GM21529 (cell line): Measurements from ENCODE around the gene DBT.
"Not testable (repeated sequence)": the region's sequence is repeated elsewhere in the genome, so short reads cannot be mapped to it uniquely, and the experiment has no call there.

ENCODE experiments used
- ATAC-seq: cut with Tn5 transposase; IDR thresholded peaks from one replicate; pipeline ENCODE4 v1.9.1; 2021; ENCODE audit not compliant: unreplicated experiment

DBT gene

DNA sequence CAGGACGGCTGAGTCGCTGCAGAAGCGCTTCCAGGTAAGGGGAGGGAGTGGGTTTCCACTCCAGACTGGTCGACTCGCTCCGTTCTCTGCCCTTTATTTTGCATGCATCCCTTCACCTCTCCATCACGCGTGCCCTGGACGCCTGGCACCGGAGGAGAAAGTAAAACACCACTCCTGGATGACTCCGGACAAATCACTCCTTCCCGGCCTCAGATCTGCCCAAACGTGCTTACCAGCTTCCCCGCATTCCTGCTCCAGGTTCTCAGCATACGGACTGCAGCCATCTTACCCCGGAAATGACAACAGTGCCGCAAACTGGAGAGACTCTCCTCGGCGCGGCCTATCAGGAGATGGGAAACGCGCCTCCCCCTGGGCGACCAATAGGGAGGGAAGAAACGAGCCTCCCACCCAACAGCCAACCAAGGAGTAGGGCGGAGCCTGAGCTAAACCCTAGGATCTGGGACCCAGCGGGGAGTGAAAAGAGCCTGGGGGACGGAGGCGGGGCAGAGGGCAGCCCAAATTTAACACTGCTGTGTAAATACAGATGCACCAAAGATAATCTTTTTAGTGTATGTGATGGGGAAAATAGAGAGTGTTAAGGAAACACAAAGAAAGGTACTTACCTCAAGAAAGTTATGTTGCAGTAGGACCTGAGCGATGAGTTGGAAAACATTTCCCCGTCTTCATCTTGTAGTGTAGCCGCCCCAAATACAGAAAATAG is at the start of gene DBT:
TSS of gene DBT (minus strand) at position 298 of the 721 bp plus-strand sequence. CDS start at position 284, 14 bp downstream.
- peak; percentile 100 for ATAC-seq

DNA sequence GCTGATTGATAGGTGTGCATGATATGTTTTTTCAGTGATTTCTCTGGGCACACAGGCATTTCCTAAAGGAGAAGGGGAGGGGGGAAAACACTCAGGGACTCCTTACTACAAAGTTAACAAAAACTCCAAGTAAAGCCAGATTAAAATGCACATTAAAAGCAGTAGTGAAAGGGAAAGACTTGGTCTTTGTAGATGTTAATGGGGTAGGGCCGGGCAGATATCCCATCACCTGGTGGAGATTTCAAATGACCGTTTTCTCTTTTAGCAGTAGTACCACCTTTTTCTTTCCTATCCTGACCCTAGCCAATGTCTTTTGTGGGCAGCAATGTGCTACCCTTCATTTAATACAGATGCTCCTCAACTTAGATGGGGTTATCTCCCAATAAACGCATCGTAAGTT is 48.9 kb upstream of the DBT start:
- ATAC-seq: no peak

DNA sequence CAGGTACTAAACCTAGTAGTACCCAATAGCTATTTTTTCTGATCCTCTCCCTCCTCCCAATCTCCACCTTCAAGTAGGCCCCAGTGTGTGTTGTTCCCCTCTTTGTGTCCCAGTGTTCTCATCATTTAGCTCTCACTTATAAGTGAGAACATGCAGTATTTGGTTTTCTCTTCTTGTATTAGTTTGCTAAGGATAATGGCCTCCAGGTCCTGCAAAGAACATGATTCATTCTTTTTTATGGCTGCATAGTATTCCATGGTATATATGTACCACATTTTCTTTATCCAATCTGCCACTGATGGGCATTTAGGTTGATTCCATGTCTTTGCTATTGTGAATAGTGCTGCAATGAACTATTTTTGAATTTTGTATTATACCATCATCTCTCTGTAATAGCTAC is 47.4 kb upstream of the DBT start:
- ATAC-seq: not testable (repeated sequence)

DNA sequence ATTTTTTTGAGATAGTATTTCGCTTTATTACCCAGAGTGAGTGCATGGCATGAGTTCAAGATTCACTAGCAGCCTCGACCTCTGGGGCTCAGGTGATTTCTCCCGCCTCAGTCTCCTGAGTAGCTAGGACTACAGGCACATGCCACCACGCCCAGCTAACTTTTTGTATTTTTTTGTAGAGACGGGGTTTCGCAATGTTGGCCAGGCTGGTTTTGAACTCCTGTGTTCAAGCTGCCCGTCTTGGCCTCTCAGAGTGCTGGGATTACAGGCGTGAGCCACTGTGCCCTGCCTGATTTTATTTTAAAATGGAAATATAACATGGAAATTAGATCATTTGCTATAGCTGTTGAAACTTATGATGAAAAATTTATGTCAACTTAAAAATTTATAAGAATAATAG is 46.5 kb upstream of the DBT start:
- ATAC-seq: no peak

DNA sequence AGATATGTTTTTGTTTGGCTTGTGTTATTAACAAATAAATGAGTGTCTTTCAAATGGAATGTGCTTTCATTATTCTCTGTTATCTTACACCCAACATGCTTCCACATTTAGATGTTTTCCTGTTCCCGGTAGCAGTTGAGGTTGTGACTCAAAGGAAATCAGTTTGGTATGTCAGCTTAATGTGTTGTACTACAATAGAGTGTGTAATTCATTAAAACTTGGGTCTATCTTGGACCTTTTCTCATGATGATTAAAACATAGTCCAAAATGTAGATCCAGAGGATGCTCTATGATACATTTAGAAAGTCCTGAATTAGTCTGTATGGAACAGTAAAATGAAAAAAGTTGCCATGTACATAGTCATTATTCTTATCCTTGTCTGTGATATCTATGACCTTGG is 43.1 kb upstream of the DBT start:
- no peak for ATAC-seq

DNA sequence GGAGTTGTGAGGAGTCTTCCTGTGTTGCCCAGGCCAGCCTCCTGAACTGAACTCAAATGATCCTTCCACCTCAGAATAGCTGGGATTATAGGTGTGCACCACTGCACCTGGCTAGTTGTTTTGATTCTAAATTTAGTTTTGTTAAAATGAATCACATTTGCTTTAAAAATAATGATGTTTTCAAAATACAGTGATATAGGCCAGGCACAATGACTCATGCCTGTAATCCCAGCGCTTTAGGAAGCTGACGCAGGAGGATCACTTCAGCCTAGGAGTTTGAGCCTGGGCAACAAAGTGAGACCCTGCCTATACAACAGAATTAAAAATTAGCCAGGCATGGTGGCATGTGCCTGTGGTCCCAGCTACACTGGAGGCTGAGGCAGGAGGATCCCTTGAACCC is 40.7 kb upstream of the DBT start:
- no peak for ATAC-seq

DNA sequence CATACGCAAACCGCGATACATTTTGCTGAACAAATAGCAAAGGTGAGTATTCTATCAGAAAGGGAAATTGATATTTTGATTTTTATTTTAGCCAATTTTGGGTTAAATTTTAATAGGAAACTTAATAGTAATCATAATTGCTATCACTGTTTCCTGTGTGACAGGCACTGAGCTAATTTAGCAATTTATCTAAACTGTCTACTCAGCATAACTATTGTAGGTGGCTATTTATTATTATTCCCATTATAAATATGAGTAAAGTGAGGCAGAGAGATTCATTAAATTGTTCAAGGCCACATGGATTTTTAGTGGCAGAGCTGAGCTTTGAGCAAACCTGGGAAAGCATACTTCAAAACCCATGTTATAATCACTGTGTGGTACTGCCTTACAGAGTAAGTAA is 37.5 kb upstream of the DBT start:
- no peak for ATAC-seq

DNA sequence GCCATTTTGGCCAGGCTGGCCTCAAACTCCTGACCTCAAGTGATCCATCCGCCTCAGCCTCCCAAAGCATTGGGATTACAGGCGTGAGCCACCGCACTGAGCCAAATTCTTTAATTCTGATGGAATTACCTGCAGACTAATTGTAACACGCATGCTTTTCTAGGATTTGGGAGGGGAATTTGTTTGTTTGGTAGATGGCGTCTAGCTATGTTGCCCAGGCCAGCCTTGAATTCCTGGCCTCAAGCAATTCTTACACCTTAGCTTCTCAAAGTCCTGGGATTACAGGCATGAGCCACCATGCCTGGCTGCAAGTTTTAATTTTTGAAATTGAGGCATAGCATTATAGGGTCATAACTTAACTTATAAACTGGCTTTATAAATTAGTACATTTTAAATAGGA is 35.0 kb upstream of the DBT start:
- ATAC-seq: no peak

DNA sequence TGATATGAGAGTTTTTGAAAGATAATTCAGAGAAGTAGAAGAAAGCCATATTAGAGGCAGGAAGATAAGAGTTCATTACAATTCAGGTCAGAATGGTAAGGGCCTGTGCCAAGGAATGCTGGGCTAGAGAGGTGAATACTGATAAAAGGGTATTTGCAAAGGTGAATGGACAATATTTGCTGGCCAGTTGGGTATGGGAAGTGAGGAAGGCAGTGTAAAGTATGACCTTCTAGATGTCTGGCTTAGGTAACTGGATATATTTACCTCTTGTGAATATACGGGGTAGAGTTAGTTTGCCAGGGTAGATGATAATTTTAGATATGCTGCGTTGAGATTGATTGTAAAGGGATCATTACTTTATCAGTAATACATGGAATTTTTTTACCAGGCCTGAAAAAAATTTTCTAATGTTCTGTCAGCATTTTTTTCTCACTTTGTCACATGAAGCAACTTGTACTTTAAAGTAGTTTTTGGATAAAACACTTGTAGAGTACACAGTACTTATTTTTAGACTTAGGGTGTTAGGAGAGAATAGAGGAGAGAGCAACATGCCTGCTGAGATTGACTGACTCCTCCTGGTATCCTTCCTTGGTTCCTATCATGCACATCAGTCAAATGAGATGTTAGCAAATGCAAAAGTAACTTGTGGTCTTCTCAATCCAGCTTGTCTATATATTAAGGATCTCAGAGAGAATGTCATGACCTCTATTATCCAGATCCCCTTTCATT is 30.5 kb upstream of the DBT start:
- no peak for ATAC-seq

DNA sequence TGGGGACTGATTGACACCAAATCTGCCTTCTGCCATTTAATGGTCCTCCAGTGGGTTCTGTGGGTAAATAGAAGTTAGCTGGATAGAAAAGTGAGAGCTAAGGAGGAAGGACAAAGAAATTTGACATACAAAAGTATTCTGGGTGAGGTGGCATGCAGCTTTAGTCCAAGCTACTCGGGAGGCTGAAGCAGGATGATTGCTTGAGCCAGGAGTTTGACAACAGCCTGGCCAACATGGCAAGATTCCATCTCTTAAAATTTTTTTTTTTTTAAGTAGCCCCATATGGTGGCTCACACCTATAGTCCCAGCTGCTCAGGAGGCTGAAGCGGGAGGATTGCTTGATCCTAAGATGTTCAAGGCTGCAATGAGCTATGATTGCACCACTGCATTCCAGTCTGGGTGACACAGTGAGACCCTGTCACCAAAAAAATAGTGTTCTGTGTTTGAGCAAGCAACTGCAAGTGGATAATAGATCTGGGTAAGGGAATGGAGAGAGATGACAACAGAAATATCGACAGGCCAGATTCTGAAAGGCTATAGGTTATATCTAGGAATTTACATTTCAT is 29.8 kb upstream of the DBT start:
- no peak for ATAC-seq

DNA sequence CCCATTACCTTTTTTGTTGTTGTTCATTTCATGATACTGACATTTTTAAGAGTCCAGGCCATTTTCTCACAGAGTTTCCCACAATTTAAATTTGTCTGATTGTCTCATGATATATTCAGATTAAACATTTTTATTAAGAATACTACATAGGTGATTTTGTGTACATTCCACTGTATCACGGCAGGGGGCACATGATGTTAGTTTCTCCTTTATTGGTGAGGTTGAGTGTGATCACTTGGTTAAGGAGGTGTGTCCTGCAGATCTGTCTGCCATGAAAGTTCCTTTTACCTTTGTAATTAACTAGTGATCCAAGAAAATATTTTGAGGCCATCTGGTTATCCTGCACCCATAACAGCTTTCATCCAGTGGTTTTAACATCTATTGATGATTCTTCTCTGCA is 28.2 kb upstream of the DBT start:
- no peak for ATAC-seq

DNA sequence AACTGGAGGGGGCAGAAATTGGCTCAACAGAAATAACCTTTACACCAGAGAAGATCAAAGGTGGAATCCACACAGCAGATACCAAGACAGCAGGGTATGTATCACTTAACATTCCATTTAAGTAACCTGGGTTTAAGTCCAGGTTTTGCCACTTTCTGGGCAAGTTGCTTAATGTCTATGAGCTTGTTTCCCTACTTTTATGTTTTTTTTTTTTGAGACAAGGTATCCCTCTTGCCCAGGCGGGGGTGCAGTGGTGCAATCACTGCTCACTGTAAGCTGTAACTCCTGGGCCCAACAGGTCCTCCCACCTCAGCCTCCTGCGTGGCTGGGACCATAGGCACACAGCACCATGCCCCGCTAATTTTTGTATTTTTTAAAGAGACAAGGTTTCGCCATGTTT is 18.6 kb upstream of the DBT start:
- no peak for ATAC-seq

DNA sequence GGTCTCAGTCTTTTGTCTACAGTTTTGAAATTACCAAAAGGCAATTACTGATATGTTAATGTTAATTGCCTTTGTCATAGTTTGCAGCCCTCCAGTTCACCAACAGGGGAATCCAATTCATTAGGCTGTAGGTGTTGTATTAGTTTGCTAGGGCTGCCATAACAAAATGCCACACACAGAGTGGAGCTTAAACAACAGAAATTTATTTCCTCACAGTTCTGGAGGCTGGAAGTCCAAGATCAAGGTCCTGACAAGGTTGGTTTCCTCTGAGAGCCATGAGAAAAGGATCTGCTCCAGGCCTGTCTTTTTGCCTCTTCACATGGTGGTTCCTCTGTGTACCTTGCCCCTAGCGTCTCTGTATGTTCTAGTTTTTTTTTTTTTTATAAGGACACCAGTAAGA is 17.6 kb upstream of the DBT start:
- ATAC-seq: no peak

DNA sequence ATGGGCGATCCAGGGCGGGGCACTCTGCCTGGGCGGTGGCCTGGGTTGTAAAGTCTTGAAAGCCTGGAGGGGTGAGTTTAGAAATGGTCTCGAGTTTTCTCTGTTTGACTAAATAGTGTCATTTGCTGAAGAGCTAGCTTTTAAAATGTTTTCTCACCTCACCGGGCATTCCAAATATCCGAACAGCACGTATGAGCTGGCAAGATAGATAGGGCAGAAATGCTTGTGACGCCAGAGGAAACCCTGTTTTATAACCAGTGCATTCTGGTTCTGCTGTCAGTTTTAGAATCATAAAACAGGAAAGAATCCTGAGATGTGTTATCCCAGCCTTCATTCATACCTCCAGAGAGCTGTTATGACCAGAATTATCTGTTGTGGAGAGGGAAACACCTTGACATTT is 17.1 kb upstream of the DBT start:
- peak; percentile 29 for ATAC-seq

DNA sequence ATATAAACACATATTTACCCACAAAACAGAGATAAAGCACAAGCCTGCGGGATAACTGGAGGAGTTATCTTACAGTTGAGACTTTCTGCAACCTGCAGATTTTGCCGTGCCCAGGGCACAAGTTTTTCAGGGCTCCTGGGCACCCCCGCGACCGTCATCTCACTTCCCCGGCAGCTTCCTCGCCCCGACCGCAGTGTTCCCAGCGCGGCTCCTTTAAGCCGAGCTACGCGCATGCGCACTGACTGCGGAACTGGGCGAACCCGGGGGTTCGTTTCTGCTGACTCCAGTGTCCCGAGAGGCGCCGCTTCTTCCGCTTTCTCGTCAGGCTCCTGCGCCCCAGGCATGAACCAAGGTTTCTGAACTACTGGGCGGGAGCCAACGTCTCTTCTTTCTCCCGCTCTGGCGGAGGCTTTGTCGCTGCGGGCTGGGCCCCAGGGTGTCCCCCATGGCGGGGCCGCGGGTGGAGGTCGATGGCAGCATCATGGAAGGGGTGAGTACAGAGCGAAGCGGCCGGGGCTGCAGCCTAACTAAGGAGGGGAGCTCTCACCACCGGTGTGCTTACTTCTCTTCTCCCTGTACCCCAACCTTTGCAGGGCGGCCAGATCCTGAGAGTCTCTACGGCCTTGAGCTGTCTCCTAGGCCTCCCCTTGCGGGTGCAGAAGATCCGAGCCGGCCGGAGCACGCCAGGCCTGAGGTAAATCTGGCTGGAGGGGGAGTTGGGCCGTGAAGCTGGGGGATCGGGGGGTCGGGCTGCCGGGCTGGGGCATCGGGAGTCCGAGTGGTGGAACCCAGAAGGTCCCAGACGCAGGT is 16.5 kb upstream of the DBT start, which contains the start of gene RTCA:
TSS of gene RTCA (plus strand) at position 286 of the 810 bp plus-strand sequence. CDS start at position 446, 160 bp downstream.
- peak; percentile 97 for ATAC-seq

DNA sequence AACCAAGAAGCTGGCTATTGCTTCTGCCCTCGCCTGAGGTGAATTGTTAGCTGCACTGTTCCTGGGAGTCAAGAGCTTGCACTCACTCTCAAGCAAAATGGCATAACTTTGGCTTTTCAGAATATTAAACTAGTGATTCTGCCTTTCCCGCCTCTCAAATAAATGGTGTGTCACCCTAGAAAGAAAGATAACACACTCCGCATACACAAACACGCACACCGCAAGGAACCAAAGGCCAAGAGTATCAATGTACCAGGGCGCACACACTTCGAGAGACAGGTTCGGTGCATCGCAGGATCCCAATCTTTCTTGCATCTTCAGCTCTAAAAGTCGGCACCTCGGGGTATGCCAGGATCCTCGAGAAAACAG is 15.9 kb upstream of the DBT start:
- ATAC-seq: peak; percentile 28

DNA sequence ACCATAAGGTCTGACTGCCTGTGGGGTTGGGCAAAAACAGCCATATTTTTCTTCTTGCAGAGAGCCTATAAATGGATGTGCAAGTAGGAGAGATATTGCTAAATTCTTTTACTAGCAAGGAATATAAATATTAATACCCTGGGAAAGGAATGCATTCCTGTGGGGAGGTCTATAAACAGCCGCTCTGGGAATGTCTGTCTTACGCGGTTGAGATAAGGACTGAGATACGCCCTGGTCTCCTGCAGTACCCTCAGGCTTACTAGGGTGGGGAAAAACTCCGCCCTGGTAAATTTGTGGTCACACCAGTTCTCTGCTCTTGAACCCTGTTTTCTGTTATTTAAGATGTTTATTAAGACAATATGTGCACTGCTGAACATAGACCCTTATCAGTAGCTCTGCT is 14.4 kb upstream of the DBT start:
- not testable (repeated sequence) for ATAC-seq

DNA sequence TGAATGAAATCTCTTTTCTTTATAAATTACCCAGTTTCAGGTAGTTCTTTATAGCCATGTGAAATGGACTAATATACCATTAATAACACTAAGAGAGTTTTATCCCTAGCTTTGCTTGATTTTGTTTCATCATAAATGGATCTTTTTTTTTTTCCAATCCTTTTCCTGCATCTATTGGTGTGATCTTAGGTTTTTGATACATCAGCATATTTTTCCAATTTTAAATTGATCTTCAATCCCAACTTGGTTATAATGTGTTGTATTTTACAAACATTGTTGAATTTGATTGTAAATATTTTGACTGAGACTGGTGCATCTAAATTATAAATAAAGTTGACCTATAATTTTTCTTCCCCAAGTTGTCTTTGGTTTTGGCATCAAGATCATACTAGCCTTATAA is 12.1 kb upstream of the DBT start:
- no peak for ATAC-seq

DNA sequence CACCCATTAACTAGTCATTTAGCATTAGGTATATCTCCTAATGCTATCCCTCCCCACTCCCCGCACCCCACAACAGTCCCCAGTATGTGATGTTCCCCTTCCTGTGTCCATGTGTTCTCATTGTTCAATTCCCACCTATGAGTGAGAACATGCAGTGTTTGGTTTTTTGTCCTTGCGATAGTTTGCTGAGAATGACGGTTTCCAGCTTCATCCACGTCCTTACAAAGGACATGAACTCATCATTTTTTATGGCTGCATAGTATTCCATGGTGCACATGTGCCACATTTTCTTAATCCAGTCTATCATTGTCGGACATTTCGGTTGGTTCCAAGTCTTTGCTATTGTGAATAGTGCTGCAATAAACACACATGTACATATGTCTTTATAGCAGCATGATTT is 8.8 kb upstream of the DBT start:
- ATAC-seq: not testable (repeated sequence)

DNA sequence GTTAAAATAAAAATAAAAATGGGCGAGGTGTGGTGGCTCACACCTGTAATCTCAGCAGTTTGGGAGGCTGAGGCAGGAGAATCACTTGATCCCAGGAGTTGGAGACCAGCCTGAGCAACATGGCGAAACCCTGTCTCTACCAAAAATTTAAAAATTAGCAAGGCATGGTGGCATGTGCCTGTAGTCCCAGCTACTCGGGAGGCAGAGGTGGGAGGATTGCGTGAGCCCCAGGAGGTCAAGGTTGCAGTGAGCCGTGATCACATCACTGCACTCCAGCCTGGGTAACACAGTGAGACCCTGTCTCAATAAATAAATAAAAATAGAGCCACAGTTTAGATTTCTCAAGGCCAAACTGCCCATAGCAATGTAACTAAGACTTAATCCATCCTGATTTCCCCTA is 6.6 kb upstream of the DBT start:
- not testable (repeated sequence) for ATAC-seq

DNA sequence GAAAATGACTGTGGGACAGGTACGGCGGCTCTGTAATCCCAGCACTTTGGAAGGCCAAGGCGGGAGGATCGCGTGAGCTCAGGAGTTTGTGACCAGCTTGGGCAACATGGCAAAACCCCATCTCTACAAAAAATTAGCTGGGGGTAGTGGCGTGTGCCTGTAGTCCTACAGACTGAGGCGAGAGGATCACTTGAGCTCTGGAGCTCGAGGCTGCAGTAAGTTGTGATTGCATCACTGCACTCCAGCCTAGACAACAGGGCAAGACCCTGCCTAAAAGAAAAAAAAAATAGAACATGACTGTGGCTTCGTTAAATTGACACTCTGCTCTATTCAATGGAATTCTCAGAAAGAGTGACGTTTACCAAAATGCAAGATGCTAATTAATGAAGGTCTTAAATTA is 3.9 kb upstream of the DBT start:
- ATAC-seq: no peak
